ENCODE data around the gene CLTCL1. TPM values are rescaled to one million over a fixed set of nuclear protein-coding genes. Genes with fewer than 3 reads are reported as not detected.
"Not testable (repeated sequence)": the region's sequence is repeated elsewhere in the genome, so short reads cannot be mapped to it uniquely, and the experiment has no call there.

CLTCL1 gene
- total RNA-seq, 1 donor from 2014 or later: 13.5 TPM

DNA sequence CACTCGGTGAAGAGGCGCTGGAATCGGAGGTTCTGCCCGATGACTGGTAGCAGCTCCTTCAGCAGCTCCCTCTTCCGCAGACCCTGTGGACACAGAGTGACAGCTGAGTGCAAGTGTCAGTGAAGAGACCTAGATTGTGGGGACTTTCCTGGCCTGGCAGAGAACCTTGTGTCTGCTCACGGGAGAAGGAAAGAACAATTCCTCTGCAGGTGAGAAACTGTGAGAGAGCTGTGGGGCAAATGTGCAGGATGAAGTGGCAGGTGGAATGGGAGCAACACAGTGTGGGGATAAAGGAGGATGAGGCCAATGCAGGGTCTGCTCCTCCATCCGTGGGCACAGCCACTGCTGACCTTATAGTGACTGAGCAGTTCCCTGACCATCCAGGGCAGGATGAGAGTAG lies 40.0 kb upstream of the CLTCL1 start:
- Mint-ChIP-seq H3K27me3 (ENCODE audit: unreplicated experiment) (peaks cover 2% of the 10 kb centered on the region), H3K9me3 (ENCODE audit: unreplicated experiment) (no peaks in the 10 kb centered on the region), H3K27ac (ENCODE audit: unreplicated experiment) (no peak overlapping the region), H3K4me1 (ENCODE audit: unreplicated experiment) (no peaks in the 10 kb centered on the region), H3K4me3 (ENCODE audit: unreplicated experiment) (peak overlapping the region; percentile 11), H3K36me3 (ENCODE audit: low read depth, unreplicated experiment) (peaks cover 53% of the 10 kb centered on the region)
- TF ChIP-seq, protein P1, sequence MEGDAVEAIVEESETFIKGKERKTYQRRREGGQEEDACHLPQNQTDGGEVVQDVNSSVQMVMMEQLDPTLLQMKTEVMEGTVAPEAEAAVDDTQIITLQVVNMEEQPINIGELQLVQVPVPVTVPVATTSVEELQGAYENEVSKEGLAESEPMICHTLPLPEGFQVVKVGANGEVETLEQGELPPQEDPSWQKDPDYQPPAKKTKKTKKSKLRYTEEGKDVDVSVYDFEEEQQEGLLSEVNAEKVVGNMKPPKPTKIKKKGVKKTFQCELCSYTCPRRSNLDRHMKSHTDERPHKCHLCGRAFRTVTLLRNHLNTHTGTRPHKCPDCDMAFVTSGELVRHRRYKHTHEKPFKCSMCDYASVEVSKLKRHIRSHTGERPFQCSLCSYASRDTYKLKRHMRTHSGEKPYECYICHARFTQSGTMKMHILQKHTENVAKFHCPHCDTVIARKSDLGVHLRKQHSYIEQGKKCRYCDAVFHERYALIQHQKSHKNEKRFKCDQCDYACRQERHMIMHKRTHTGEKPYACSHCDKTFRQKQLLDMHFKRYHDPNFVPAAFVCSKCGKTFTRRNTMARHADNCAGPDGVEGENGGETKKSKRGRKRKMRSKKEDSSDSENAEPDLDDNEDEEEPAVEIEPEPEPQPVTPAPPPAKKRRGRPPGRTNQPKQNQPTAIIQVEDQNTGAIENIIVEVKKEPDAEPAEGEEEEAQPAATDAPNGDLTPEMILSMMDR (IDR thresholded peaks at IDR 0.05; ENCODE audit: unreplicated experiment): no peak
- DNase-seq (ENCODE audit: low spot score): no peak

DNA sequence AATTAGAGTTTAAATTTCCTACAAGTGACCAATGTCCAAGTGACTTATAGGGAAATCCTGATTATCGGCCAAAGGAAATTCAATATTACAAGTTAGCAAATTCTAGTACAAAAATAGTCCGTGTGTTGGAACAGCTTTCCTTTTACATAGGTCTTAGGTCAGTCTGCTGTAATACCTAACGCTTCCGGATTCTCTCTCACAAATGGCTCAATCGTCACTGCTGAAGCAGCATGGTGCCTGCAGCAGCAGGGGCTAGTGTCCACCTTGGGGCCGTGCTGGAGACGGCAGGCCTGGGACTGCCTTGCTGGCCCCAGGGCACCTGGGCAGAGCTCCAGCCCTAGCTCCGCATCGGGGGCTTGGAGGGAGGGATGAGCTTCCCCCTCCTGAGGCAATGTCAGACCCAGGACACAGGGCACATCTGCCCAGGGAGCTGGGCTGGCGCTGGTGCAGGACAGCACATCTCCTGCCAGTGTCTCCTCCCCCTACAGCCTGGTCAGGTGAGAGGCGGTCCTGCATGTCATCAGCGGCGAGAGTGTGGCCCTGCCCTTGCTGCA lies 39.4 kb upstream of the CLTCL1 start:
- H3K4me1 Mint-ChIP-seq (ENCODE audit: unreplicated experiment): no peaks in the 10 kb centered on the region
- H3K36me3 Mint-ChIP-seq (ENCODE audit: low read depth, unreplicated experiment): peaks cover 50% of the 10 kb centered on the region
- DNase-seq (ENCODE audit: low spot score): no peak
- no peaks in the 10 kb centered on the region for H3K9me3 Mint-ChIP-seq (ENCODE audit: unreplicated experiment)
- peaks cover 2% of the 10 kb centered on the region for H3K27me3 Mint-ChIP-seq (ENCODE audit: unreplicated experiment)
- H3K27ac Mint-ChIP-seq (ENCODE audit: unreplicated experiment): no peak overlapping the region
- peak overlapping the region; percentile 11 for H3K4me3 Mint-ChIP-seq (ENCODE audit: unreplicated experiment)
- TF ChIP-seq, protein P1 (IDR thresholded peaks at IDR 0.05; ENCODE audit: unreplicated experiment): no peak

DNA sequence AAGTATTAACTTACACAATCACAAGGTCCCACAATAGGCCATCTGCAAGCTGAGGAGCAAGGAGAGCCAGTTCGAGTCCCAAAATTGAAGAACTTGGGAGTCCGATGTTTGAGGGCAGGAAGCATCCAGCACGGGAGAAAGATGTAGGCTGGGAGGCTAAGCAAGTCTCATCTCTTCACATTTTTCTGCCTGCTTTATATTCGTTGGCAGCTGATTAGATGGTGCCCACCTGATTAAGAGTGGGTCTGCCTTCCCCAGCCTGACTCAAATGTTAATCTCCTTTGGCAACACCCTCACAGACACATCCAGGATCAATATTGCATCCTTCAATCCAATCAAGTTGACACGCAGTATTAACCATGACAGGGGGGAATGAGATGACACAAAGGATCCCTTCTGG lies 38.7 kb upstream of the CLTCL1 start:
- H3K27me3 Mint-ChIP-seq (ENCODE audit: unreplicated experiment); H3K27ac Mint-ChIP-seq (ENCODE audit: unreplicated experiment): not testable (repeated sequence)
- peaks cover 44% of the 10 kb centered on the region for H3K36me3 Mint-ChIP-seq (ENCODE audit: low read depth, unreplicated experiment)

DNA sequence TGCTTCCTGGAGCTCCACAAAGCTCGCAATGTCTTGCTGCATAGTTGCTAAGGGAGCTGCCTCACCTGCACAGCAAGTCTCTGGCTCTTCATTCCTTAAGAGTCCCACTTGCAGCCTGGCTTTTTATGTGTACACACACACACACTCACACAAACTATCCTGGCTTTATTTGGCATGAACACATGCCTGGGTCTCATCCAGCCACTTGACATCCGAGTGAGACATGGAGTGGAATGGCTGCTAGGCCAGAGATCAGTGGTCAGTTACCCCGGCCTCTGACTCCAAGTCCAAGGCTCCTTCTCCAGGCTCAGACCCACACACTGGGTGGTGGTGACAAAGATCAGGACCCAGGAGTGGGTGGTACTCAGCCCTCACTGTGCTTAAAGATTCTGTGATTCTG lies 37.9 kb upstream of the CLTCL1 start:
- Mint-ChIP-seq H3K27me3 (ENCODE audit: unreplicated experiment) (peaks cover 2% of the 10 kb centered on the region), H3K27ac (ENCODE audit: unreplicated experiment) (no peak overlapping the region), H3K9me3 (ENCODE audit: unreplicated experiment) (no peaks in the 10 kb centered on the region), H3K36me3 (ENCODE audit: low read depth, unreplicated experiment) (peaks cover 44% of the 10 kb centered on the region), H3K4me3 (ENCODE audit: unreplicated experiment) (peak overlapping the region; percentile 85), H3K4me1 (ENCODE audit: unreplicated experiment) (no peaks in the 10 kb centered on the region)
- TF ChIP-seq, protein P1 (IDR thresholded peaks at IDR 0.05; ENCODE audit: unreplicated experiment): no peak
- no peak for DNase-seq (ENCODE audit: low spot score)

More for the DNA sequence above, 38.7 kb upstream of the CLTCL1 start:
- H3K9me3 Mint-ChIP-seq (ENCODE audit: unreplicated experiment); DNase-seq (ENCODE audit: low spot score); H3K4me1 Mint-ChIP-seq (ENCODE audit: unreplicated experiment); H3K4me3 Mint-ChIP-seq (ENCODE audit: unreplicated experiment): not testable (repeated sequence)

DNA sequence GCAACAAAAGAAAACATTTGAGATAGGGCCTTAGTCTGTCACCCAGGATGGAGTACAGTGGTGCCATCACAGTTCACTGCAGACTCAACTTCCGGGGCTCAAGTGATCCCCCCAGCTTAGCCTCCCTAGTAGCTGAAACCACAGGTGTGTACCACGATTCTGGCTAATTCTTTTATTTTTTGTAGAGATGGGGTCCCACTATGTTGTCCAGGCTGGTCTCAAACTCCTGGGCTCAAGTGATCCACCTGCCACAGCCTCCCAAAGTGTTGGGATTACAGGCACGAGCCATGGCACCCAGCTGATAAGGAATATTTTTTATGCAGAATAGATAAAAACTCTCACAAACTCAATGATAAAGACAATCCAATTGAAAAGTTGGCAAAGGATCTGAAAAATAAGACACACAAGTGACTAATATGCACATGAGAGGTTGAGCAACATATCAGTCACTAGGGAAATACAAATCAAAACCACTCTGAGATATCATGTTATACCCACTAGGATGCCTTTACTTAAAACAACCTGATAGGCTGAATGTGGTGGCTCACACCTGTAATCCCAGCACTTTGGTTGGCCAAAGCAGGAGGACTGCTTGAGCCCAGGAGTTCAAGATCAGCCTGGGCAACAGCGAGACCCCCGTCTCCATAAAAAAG lies 33.9 kb upstream of the CLTCL1 start:
- Mint-ChIP-seq H3K4me1 (ENCODE audit: unreplicated experiment) (no peaks in the 10 kb centered on the region), H3K36me3 (ENCODE audit: low read depth, unreplicated experiment) (peaks cover 27% of the 10 kb centered on the region), H3K27me3 (ENCODE audit: unreplicated experiment) (peaks cover 2% of the 10 kb centered on the region), H3K9me3 (ENCODE audit: unreplicated experiment) (peaks cover 4% of the 10 kb centered on the region), H3K4me3 (ENCODE audit: unreplicated experiment) (no peak overlapping the region), H3K27ac (ENCODE audit: unreplicated experiment) (no peak overlapping the region)
- TF ChIP-seq, protein P1 (IDR thresholded peaks at IDR 0.05; ENCODE audit: unreplicated experiment): no peak
- DNase-seq (ENCODE audit: low spot score): no peak

DNA sequence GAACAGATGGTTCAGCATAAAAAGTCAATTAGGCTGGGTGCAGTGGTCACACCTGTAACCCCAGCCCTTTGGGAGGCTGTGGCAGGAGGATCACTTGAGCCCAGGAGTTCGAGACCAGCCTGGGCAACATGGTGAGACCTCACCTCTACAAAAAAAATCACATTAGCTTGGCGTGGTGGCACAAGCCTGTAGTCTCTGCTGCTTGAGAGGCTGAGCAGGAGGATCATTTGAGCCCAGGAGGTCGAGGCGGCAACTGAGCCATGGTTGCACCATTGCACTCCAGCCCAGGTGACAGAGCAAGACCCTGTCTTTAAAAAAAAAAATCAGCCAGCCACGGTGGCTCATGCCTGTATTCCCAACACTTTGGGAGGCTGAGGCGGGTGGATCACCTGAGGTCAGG lies 31.9 kb upstream of the CLTCL1 start:
- H3K36me3 Mint-ChIP-seq (ENCODE audit: low read depth, unreplicated experiment): peaks cover 11% of the 10 kb centered on the region
- not testable (repeated sequence) for DNase-seq (ENCODE audit: low spot score); H3K27ac Mint-ChIP-seq (ENCODE audit: unreplicated experiment); H3K4me3 Mint-ChIP-seq (ENCODE audit: unreplicated experiment); H3K9me3 Mint-ChIP-seq (ENCODE audit: unreplicated experiment); H3K4me1 Mint-ChIP-seq (ENCODE audit: unreplicated experiment); H3K27me3 Mint-ChIP-seq (ENCODE audit: unreplicated experiment)

Data from endothelial cell (in vitro differentiated cells).